IMR-90 (cell line): ENCODE data around the gene GXYLT2.

Experiments used
- BHLHE40 ChIP-seq: fragments of 150-350 bp; IDR thresholded peaks from 2 replicates; pipeline ENCODE4 v1.6.1; 2016; ENCODE audit warnings: mild to moderate bottlenecking, low read depth, low read length
- CEBPB ChIP-seq: IDR thresholded peaks from 2 replicates; pipeline ENCODE4 v1.6.1; 2012; ENCODE audit warnings: low read depth, low read length, improper control_type of control experiment
- CHD1 ChIP-seq: IDR thresholded peaks from 2 replicates; pipeline ENCODE4 v1.6.1; 2012; ENCODE audit warnings: low read depth, low read length, improper control_type of control experiment
- CTCF ChIP-seq: conservative IDR thresholded peaks from 2 replicates; pipeline ENCODE4 v1.5.1; 2012; ENCODE audit warnings: mild to moderate bottlenecking, low read depth, low read length, improper control_type of control experiment
- ELK1 ChIP-seq: fragments of 150-350 bp; IDR thresholded peaks from 2 replicates; pipeline ENCODE4 v1.6.1; 2016; ENCODE audit warnings: low read depth, mild to moderate bottlenecking, low read length, moderate library complexity, borderline replicate concordance
- FOS ChIP-seq: fragments of 150-350 bp; IDR thresholded peaks from 2 replicates; pipeline ENCODE4 v1.6.1; 2016; ENCODE audit warnings: low read depth, low read length
- MAFK ChIP-seq: IDR thresholded peaks from 2 replicates; pipeline ENCODE4 v1.6.1; 2012; ENCODE audit warnings: low read depth, low read length, improper control_type of control experiment
- MXI1 ChIP-seq: IDR thresholded peaks from 2 replicates; pipeline ENCODE4 v1.6.1; 2012; ENCODE audit warnings: low read depth, mild to moderate bottlenecking, low read length, moderate library complexity, borderline replicate concordance
- POLR2A ChIP-seq: IDR thresholded peaks from 2 replicates; pipeline ENCODE4 v1.6.1; 2012; ENCODE audit warnings: mild to moderate bottlenecking, low read depth, low read length
- RAD21 ChIP-seq: IDR thresholded peaks from 2 replicates; pipeline ENCODE4 v1.6.1; 2012; ENCODE audit warnings: low read length, improper control_type of control experiment
- RFX5 ChIP-seq: IDR thresholded peaks from 2 replicates; pipeline ENCODE4 v1.8.0; 2012; ENCODE audit warnings: low read depth, mild to moderate bottlenecking, low read length, moderate library complexity
- SMC3 ChIP-seq: fragments of 150-350 bp; IDR thresholded peaks from 2 replicates; pipeline ENCODE4 v1.6.1; 2016; ENCODE audit warnings: low read depth, mild to moderate bottlenecking, antibody characterized with exemption, low read length, moderate library complexity
- USF2 ChIP-seq: fragments of 150-350 bp; IDR thresholded peaks from 2 replicates; pipeline ENCODE4 v1.6.1; 2017; ENCODE audit warnings: mild to moderate bottlenecking, antibody characterized with exemption, low read length, low read depth

- TF ChIP-seq CTCF = no peak
- no peak for TF ChIP-seq POLR2A
- TF ChIP-seq MAFK = no peak
- TF ChIP-seq BHLHE40 = no peak
- TF ChIP-seq RAD21 = no peak
- TF ChIP-seq SMC3 = no peak
- no peak for TF ChIP-seq RFX5
- TF ChIP-seq FOS = no peak
- no peak for TF ChIP-seq CEBPB
- no peak for TF ChIP-seq CHD1
- TF ChIP-seq MXI1 = no peak
- no peak for TF ChIP-seq USF2
- TF ChIP-seq ELK1 = no peak
These were observed 21.7 kb downstream of the GXYLT2 start for GRCh38 chr3:72909591-72909990.
